Raji (cell line): Measurements from ENCODE around the gene ZNF74.

Experiments
- POLR2A ChIP-seq: IDR thresholded peaks from 2 replicates; pipeline ENCODE4 v1.6.1; 2011; ENCODE audit warnings: low read depth, low read length, control low read depth; ENCODE audit not compliant: insufficient read depth

The ZNF74 gene

GRCh38 chr22:20442485-20443284, 48.7 kb downstream of the ZNF74 start:
- no peak for TF ChIP-seq POLR2A

- no peak for TF ChIP-seq POLR2A
Observed at GRCh38 chr22:20444325-20444724, 50.4 kb downstream of the ZNF74 start.

GRCh38 chr22:20446383-20446970, 52.5 kb downstream of the ZNF74 start:
- TF ChIP-seq POLR2A = no peak

GRCh38 chr22:20448630-20449029, 54.7 kb downstream of the ZNF74 start:
- no peak for TF ChIP-seq POLR2A

GRCh38 chr22:20449819-20450550, 56.0 kb downstream of the ZNF74 start:
- TF ChIP-seq POLR2A = no peak

- no peak for TF ChIP-seq POLR2A
Observed at GRCh38 chr22:20450551-20450906, 56.6 kb downstream of the ZNF74 start.

- TF ChIP-seq POLR2A = no peak
Observed at GRCh38 chr22:20451920-20452319, 58.0 kb downstream of the ZNF74 start.

GRCh38 chr22:20453222-20453621, 59.3 kb downstream of the ZNF74 start:
- no peak for TF ChIP-seq POLR2A

GRCh38 chr22:20455709-20456063, 61.7 kb downstream of the ZNF74 start:
- TF ChIP-seq POLR2A = no peak

GRCh38 chr22:20456064-20456721, 62.2 kb downstream of the ZNF74 start:
- no peak for TF ChIP-seq POLR2A

GRCh38 chr22:20456722-20457076, 62.7 kb downstream of the ZNF74 start:
- no peak for TF ChIP-seq POLR2A

- no peak for TF ChIP-seq POLR2A
Observed at GRCh38 chr22:20457506-20458240, 63.7 kb downstream of the ZNF74 start.
